DMS153 (cell line): Measurements from ENCODE around the gene TPP1.

Source experiments
- DNase-seq: peaks from one replicate; lab custom pipeline; 2025; lab: John Stamatoyannopoulos, UW

Gene TPP1

GRCh38 chr11:6646918-6647679 is 27.9 kb upstream of the TPP1 start:
- DNase-seq, result no peak

DNA sequence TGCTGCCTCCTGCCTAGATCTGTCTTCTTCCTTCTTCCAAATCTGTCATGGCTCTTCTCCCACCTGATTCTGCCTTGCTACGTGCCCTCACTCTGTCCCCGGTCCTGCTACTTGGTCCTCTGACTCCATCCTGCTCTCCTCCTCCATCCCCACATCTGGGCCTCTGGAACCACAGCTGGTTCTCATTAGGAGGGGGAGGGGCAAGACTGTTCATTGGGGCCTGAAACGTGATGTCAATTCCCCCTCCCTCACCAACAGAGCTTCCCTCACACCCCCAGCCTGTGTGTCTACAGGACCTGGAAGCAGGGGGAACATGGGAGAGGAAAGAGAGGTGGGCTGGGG is 27.3 kb upstream of the TPP1 start:
- no peak for DNase-seq

- no peak for DNase-seq
Observed at GRCh38 chr11:6646071-6646470, 26.8 kb upstream of the TPP1 start.

GRCh38 chr11:6642957-6643356 is 23.7 kb upstream of the TPP1 start:
- DNase-seq, result no peak

DNA sequence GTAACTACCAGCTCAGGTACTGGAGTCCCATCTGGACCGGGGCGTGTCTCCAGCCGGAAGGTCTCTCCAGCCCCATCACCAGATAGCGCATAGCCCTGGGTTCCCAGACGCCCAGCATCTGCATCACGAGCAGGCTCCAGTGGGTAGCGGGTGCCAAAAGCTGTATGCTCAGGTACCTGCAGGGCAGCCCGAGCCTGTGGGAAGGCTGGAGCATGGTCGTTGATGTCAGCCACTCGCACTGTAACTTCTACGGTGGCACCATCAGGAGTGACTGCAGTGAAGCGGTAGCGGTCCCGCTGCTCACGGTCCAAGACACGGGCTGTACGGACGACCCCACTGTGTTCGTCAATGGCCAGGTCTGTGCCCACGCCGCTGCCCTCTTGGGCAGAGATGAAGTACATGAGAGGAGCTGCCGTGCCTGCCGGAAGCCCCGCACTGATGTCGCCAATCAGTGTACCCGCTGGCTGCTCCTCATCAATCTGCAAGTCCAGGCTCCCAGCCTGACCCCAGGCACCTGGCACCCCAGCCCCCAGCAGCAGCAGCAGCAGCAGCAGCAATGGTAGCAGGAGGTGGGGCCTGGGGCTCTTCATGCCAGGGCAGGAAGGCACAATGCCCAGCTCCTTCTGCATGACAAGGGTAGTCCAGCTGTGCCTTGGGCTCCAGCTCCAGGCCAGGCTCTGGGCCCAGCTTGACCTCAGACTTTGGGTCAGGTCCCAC is 21.9 kb upstream of the TPP1 start:
- no peak for DNase-seq

GRCh38 chr11:6640036-6640984 is 21.1 kb upstream of the TPP1 start:
- DNase-seq, result no peak

- no peak for DNase-seq
Observed at GRCh38 chr11:6638429-6638828, 19.2 kb upstream of the TPP1 start.

- no peak for DNase-seq
Observed at GRCh38 chr11:6637871-6638270, 18.6 kb upstream of the TPP1 start.

GRCh38 chr11:6636480-6636879 is 17.3 kb upstream of the TPP1 start:
- DNase-seq, result no peak

DNA sequence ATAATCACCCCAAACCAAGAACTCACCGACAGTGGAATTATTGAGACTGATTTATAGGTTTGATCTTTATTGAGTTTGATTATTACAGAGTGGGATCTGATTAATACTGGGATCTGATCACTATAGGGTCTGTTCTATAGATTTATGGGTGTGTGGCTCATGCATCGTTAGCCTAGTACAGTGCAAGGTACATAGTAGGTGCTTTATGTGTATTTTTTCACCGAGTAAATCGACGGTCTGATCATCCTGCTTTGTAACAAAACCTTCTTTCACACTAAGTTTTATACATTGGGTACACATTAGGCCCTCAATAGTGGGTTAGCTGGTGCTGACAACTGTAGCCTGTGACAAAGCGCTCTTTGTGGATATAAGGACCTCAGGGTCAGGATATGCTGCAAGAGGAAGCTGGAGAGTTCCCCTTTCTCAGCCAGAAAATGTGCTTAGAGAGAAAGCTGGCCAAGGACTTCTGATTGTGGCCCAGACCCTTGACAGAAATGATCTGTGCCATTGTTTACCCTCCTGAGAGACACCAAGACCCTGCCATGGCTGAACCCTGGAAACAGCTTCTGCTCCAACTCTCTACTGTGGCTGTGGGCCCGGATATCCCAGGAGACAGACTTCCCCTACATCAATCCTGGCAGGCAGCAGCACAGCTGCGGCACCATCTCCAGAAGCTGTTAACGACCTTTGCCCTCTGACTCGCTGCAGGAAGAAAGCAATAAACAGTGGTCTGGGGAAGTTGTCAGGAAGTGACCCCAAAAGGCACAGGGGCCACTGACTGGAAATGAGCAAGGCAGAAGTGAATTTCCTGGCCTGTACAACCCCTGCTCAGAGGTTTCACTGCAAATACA is 16.1 kb upstream of the TPP1 start:
- no peak for DNase-seq

DNA sequence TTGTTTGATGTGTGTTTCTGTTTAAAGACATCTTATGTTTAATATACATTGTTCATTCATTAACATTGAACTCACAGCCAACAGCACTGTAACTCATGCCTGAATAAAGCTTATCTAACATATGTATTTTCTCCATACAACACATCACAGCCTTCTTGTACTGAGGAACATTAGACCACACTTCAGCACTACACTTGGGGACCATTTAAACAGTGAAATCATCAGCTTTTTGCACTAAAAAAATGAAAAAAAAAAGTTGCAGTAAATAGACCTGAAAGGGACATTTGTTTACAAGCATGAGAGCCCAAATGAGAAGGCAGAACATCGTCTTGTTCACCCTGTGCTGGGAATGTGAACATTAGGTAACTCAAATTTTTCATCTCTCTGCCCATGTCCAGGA is 15.3 kb upstream of the TPP1 start:
- DNase-seq, result no peak

GRCh38 chr11:6633422-6634408 is 14.5 kb upstream of the TPP1 start:
- DNase-seq, result no peak

DNA sequence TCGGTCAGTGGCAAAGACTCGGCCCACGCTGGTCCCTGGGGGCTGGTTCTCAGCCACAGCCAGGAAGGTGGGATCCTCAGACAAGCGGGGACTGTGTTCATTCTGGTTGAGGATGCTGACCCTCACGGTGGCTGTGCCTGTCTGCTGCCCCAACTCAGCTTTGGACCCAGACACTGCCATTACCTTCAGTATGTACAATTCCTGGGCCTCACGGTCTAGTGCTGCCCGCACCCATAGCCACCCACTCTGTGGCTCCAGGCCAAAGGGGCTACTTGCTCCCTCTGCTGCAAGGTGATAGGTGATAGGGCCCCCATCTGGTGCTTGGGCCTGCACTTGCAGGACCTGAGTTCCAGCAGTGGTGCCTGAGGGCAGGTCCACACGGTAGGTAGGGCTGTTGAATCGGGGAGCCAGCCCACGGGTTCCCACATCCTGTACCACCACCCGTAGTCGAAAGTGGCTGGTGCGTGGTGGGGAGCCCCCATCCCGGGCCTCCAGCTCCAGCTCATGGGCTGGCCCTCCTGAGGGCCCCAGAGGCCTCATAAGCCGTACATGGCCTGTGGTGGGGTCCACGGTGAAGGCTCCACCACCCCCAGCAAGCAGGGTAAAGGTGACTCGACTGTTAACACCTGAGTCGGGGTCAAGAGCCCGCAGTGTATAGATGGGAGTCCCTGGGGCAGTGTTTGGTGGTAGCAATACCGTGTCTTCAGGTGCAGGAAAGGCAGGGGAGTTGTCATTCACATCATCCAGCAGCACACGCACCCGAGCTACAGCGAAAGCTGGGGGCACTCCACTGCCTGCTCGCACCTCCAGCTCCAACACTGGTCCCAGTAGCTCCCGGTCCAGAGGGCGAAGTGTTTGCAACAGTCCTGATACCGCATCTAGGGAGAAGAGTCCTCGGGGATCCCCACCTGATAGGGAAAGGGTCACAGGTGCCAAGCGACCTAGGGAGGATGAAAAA is 13.2 kb upstream of the TPP1 start:
- DNase-seq, result no peak

DNA sequence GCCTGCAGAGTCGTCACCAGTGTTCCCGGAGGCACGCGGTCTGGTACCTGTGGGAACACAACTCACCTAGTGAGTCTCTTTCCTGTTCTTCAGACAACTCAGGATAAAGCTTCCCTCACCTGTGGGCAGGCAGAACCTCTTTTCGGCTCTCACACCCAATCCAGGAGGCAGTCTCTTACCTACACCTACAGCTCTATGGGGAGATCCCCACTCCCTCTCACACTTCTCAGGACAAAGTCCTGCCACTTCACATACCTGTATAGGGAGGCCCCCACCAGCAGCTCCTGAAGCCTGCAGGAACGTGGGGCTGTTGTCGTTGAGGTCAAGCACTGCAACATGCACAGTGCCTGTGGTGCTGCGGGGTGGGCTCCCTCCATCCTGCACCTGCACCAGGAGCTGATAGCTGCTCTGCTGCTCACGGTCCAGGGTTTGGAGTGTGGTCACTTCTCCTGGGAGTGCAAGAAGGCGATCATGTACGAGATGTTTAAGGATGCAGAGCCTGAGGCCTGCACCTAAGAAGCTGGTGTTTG is 12.2 kb upstream of the TPP1 start:
- no peak for DNase-seq

GRCh38 chr11:6630632-6631291 is 11.5 kb upstream of the TPP1 start:
- no peak for DNase-seq

DNA sequence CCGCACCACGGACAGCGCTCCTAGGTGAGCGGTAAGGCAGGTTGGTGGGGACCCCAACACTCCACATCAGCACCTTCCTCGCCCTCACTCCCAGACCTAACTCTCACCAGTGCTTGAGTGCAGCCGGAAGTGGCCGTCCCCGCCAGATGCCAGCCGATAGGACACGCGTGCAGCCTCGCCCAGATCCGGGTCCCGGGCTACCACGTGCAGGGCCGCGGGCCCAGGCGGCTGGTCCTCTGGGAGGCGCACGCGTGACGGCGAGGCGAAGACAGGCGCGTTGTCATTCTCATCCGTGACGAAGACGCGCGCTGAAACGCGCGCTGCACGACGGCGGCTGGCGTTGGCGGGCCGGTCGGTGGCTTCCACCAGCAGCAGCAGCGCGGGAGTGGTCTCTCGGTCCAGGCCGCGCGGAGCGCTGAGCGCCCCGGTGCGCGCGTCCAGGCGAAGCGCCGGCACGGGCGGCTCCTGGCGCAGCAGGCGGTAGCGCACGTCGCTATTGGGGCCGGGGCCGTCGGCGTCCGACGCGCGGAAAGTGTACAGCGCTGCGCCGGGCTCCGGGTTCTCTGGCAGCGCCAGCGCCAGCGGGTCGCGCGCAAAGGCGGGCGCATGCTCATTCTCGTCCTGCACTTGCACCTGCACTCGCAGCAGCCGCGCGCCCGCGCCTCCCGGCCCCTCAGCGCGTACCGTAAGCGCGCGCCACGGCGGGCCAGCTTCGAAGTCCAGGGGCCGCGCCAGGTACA is 10.8 kb upstream of the TPP1 start:
- no peak for DNase-seq

GRCh38 chr11:6629573-6629891 is 10.3 kb upstream of the TPP1 start:
- DNase-seq, result no peak

GRCh38 chr11:6628526-6628925 is 9.3 kb upstream of the TPP1 start:
- no peak for DNase-seq
